HCT116 (cell line): ENCODE measurements around the gene MORN4. TPM values are rescaled to one million over a fixed set of nuclear protein-coding genes. Genes with fewer than 3 reads are reported as not detected.

ENCODE experiments used
- ATAC-seq: fragments of 200-7000 bp; cut with Tn5 transposase; 2 replicates; pipeline ENCODE4 v1.9.1; 2020; ENCODE audit warnings: mild to moderate bottlenecking, moderate library complexity
- BruUV-seq: library from RNA; stranded (reverse); fragments of 400-500 nt; replicated peaks from 2 replicates; lab custom pipeline; 2021; lab: Mats Ljungman, UMichigan
- CTCF ChIA-PET: fragments of 300-600 bp; sonication (Branson Sonifier 250); formaldehyde crosslinking; loops from one replicate; lab custom pipeline; 2021; ENCODE audit warnings: antibody characterized with exemption; lab: Charles Lee
- POLR2A ChIA-PET: fragments of 300-600, 350-600 bp; sonication (Branson Sonifier 250); formaldehyde crosslinking; loops from one replicate; lab custom pipeline; 2021; ENCODE audit warnings: antibody characterized with exemption; lab: Charles Lee
- RAD21 ChIA-PET, 2 experiments: fragments of 300-600 bp; sonication (Branson Sonifier 250); formaldehyde crosslinking; loops; one replicate each; lab custom pipeline; 2023; ENCODE audit warnings: low total read pairs in 2 of 2; ENCODE audit not compliant: uncharacterized antibody in 2 of 2, unreplicated experiment in 2 of 2, low non-redundant PET in 1 of 2; lab: Charles Lee
- DNase-seq: peaks from one replicate; pipeline ENCODE4 v3.0.0-alpha.2; 2010; ENCODE audit warnings: low read depth, low spot score
- H2AFZ ChIP-seq: fragments of 200-600 bp; shearing (Covaris generic), sonication (generic); 2 replicates; pipeline ENCODE4 v1.6.1; 2017; ENCODE audit warnings: low read depth, mixed run types, mixed read lengths, antibody characterized with exemption, low read length; ENCODE audit not compliant: poor library complexity, severe bottlenecking
- H3K27ac ChIP-seq: 2 replicates; pipeline ENCODE4 v1.5.1; 2012; ENCODE audit warnings: low read depth, low read length
- H3K27me3 ChIP-seq: fragments of 200-600 bp; sonication (generic); 2 replicates; pipeline ENCODE4 v1.6.1; 2016; ENCODE audit warnings: mixed run types, low read length, mixed read lengths; ENCODE audit not compliant: insufficient read depth
- H3K36me3 ChIP-seq, 2 experiments: fragments of 200-500 bp in 1 of 2; fragments of 200-600 bp in 1 of 2; sonication (Bioruptor generic) in 1 of 2; sonication (generic) in 1 of 2; 2 replicates each; pipeline versions ENCODE4 v1.5.1 to v1.6.1; 2014 to 2016; ENCODE audit warnings: low read length in 2 of 2, inconsistent platforms in 1 of 2, mixed read lengths in 1 of 2, mixed run types in 1 of 2; ENCODE audit not compliant: insufficient read depth in 2 of 2, control insufficient read depth in 1 of 2
- H3K4me1 ChIP-seq, 2 experiments: fragments of 200-600 bp in 1 of 2; sonication (generic) in 1 of 2; 2 replicates each; pipeline versions ENCODE4 v1.5.1 to v1.6.1; 2012 to 2017; ENCODE audit warnings: low read length in 2 of 2, inconsistent platforms in 1 of 2, mild to moderate bottlenecking in 1 of 2, mixed read lengths in 1 of 2, mixed run types in 1 of 2, moderate library complexity in 1 of 2; ENCODE audit not compliant: insufficient read depth in 2 of 2, control insufficient read depth in 1 of 2
- H3K4me2 ChIP-seq: fragments of 200-600 bp; sonication (generic); 2 replicates; pipeline ENCODE4 v1.6.1; 2017; ENCODE audit warnings: mixed run types, low read length, mixed read lengths
- H3K4me3 ChIP-seq, 2 experiments: fragments of 200-600 bp in 1 of 2; sonication (generic) in 1 of 2; replicated peaks in 1 of 2; 2 replicates each; pipeline ENCODE4 v1.5.1; 2011 to 2016; ENCODE audit warnings: low read length in 2 of 2, control low read depth in 1 of 2, low read depth in 1 of 2, mild to moderate bottlenecking in 1 of 2, mixed read lengths in 1 of 2, mixed run types in 1 of 2
- H3K79me2 ChIP-seq: fragments of 200-600 bp; sonication (generic); 2 replicates; pipeline ENCODE4 v1.6.1; 2017; ENCODE audit warnings: mild to moderate bottlenecking, mixed run types, low read length, moderate library complexity, mixed read lengths; ENCODE audit not compliant: insufficient read depth
- H3K9ac ChIP-seq: fragments of 200-600 bp; sonication (generic); 2 replicates; pipeline ENCODE4 v1.6.1; 2016; ENCODE audit warnings: low read length, mixed read lengths
- H3K9me2 ChIP-seq: fragments of 200-600 bp; sonication (generic), shearing (Covaris generic); 2 replicates; pipeline ENCODE4 v1.6.1; 2017; ENCODE audit warnings: mixed run types, mild to moderate bottlenecking, moderate library complexity; ENCODE audit not compliant: insufficient read depth
- H3K9me3 ChIP-seq, 2 experiments: fragments of 200-500 bp in 1 of 2; fragments of 200-600 bp in 1 of 2; sonication (Bioruptor generic) in 1 of 2; sonication (generic) in 1 of 2; 2 replicates each; pipeline ENCODE4 v1.6.1; 2014 to 2017; ENCODE audit warnings: low read length in 2 of 2, mixed read lengths in 2 of 2, inconsistent platforms in 1 of 2, low read depth in 1 of 2, mild to moderate bottlenecking in 1 of 2, mixed run types in 1 of 2, moderate library complexity in 1 of 2; ENCODE audit not compliant: control insufficient read depth in 1 of 2, insufficient read depth in 1 of 2
- H4K20me1 ChIP-seq: fragments of 200-600 bp; sonication (generic), shearing (Covaris generic); 2 replicates; pipeline ENCODE4 v1.6.1; 2017; ENCODE audit warnings: mixed run types, mild to moderate bottlenecking, moderate library complexity; ENCODE audit not compliant: insufficient read depth
- ATF3 ChIP-seq: IDR thresholded peaks from 2 replicates; pipeline ENCODE4 v1.6.1; 2012
- CEBPB ChIP-seq: IDR thresholded peaks from 2 replicates; pipeline ENCODE4 v1.6.1; 2012; ENCODE audit warnings: low read depth
- EGR1 ChIP-seq: IDR thresholded peaks from 2 replicates; pipeline ENCODE4 v1.6.1; 2012; ENCODE audit warnings: low read depth
- EZH2 ChIP-seq: fragments of 200-600 bp; sonication (generic); IDR thresholded peaks from 2 replicates; pipeline ENCODE4 v1.6.1; 2017; ENCODE audit warnings: antibody characterized with exemption, mixed run types
- EZH2phosphoT487 ChIP-seq: fragments of 200-600 bp; IDR thresholded peaks from 2 replicates; pipeline ENCODE4 v1.6.1; 2018; ENCODE audit warnings: antibody characterized with exemption, borderline replicate concordance
- FOSL1 ChIP-seq: IDR thresholded peaks from 2 replicates; pipeline ENCODE4 v1.6.1; 2012; ENCODE audit warnings: low read depth
- POLR2A ChIP-seq: IDR thresholded peaks from 2 replicates; pipeline ENCODE4 v1.7.0; 2011; ENCODE audit warnings: borderline replicate concordance; ENCODE audit not compliant: insufficient read depth, insufficient read length; ENCODE audit errors: extremely low read depth
- POLR2AphosphoS5 ChIP-seq: IDR thresholded peaks from 2 replicates; pipeline ENCODE4 v1.6.1; 2011; ENCODE audit warnings: mild to moderate bottlenecking, low read depth, low read length, moderate library complexity
- REST ChIP-seq: IDR thresholded peaks from 2 replicates; pipeline ENCODE4 v1.6.1; 2012; ENCODE audit warnings: low read depth
- SIN3A ChIP-seq: IDR thresholded peaks from 2 replicates; pipeline ENCODE4 v1.6.1; 2012; ENCODE audit warnings: low read depth
- SP1 ChIP-seq: IDR thresholded peaks from 2 replicates; pipeline ENCODE4 v1.6.1; 2012; ENCODE audit warnings: low read depth
- SRF ChIP-seq: IDR thresholded peaks from 2 replicates; pipeline ENCODE4 v1.6.1; 2012; ENCODE audit warnings: low read depth
- YY1 ChIP-seq: IDR thresholded peaks from 2 replicates; pipeline ENCODE4 v1.6.1; 2011; ENCODE audit warnings: low read length, low read depth, moderate library complexity, mild to moderate bottlenecking; ENCODE audit not compliant: insufficient replicate concordance; ENCODE audit errors: extremely low read depth
- ZFX ChIP-seq: fragments of 450-650 bp; IDR thresholded peaks from 2 replicates; pipeline ENCODE4 v1.6.1; 2017
- ZNF274 ChIP-seq: fragments of 200-500 bp; sonication (Bioruptor generic); IDR thresholded peaks from 2 replicates; pipeline ENCODE4 v1.6.1; 2014; ENCODE audit warnings: mild to moderate bottlenecking, low read depth, low read length, inconsistent platforms
- intact Hi-C: fragments of 100-400 bp; cut with micrococcal nuclease; formaldehyde crosslinking; loops from 2 replicates; pipeline ENCODE4 v1.10.0; 2022
- total RNA-seq: library from RNA; stranded (reverse); gene quantifications from one replicate; pipeline ENCODE4 v1.2.1, GENCODE V29; 2021; ENCODE audit not compliant: unreplicated experiment
- TF ChIP-seq, protein P1 (sequence below), 3 experiments: fragments of 200-600 bp in 1 of 3; sonication (generic) in 1 of 3; IDR thresholded peaks in 2 of 3; conservative IDR thresholded peaks in 1 of 3; 2 replicates each; pipeline ENCODE4 v1.5.1; 2012 to 2017; ENCODE audit warnings: low read depth in 2 of 3, low read length in 2 of 3, antibody characterized with exemption in 1 of 3, borderline replicate concordance in 1 of 3, control low read depth in 1 of 3, mild to moderate bottlenecking in 1 of 3, mixed read lengths in 1 of 3, mixed run types in 1 of 3, moderate library complexity in 1 of 3; ENCODE audit not compliant: insufficient read depth in 1 of 3
- TF ChIP-seq, protein P2 (sequence below): IDR thresholded peaks from 2 replicates; pipeline ENCODE4 v1.6.1; 2011; ENCODE audit warnings: mild to moderate bottlenecking, low read length, moderate library complexity; ENCODE audit not compliant: insufficient replicate concordance; ENCODE audit errors: extremely low read depth
- TF ChIP-seq, protein P3 (sequence below): IDR thresholded peaks from 2 replicates; pipeline ENCODE4 v1.6.1; 2012

The MORN4 gene
- total RNA-seq, 1 experiment from 2014 or later: 8.0 TPM

GRCh38 chr10:97590082-97590747, 43.1 kb downstream of the MORN4 start (continued):
- no peak for TF ChIP-seq SRF

DNA sequence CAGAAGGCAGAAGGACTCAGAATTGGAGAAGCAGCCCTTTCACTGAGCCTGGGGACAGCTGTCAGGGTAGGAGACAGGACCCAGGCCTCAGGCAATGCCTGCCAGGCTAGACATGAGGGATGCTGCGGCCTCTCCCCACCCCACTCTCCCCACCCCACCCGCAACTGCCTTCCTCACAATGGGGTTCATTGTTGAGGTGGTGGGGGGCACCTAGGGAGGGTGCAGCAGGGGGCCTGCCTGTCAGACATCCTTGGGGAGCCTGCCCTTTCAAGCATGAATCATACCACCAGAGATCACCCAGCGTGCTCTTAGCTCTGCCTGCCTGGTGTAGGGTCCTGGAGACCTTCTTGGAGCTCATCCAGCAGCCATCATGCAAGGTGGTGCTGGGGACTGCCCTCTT, 43.8 kb downstream of the MORN4 start, which contains the start of gene C10orf62:
Gene C10orf62, plus strand, starts transcription at position 243 of the 400 bp plus-strand sequence. CDS start 177 bp downstream, outside the sequence.
- H3K36me3 ChIP-seq: no peaks in the 10 kb centered on the region
- H3K27me3 ChIP-seq: no peaks in the 10 kb centered on the region
- no peak within 1 kb of the TSS for H3K4me3 ChIP-seq
- ATAC-seq: no peak
- H3K4me1 ChIP-seq: peaks cover 5 to 9% of the 10 kb centered on the region in 2 experiments
- DNase-seq: no peak
- H3K9me2 ChIP-seq: no peaks in the 10 kb centered on the region
- H4K20me1 ChIP-seq: no peaks in the 10 kb centered on the region
- no peak within 1 kb of the TSS for H3K4me2 ChIP-seq
- no peak within 1 kb of the TSS for H2AFZ ChIP-seq
- ChIA-PET RAD21 (interaction anchor here in 1 of 2 experiments (0.7 kb wide), 1 partner anchor 22 kb away, joined by 3 read pairs; no protein-coding TSS in a partner anchor), CTCF (no interaction called here), POLR2A (no interaction called here)
- no TSS peak for BruUV-seq
- intact Hi-C loops: no loop called here
- no peak within 1 kb of the TSS for H3K27ac ChIP-seq
- no peaks in the 10 kb centered on the region for H3K79me2 ChIP-seq
- H3K9me3 ChIP-seq: no peaks in the 10 kb centered on the region
- H3K9ac ChIP-seq: no peak within 1 kb of the TSS
- no peak for TF ChIP-seq ZFX
- TF ChIP-seq SP1: no peak
- no peak for TF ChIP-seq SIN3A
- no peak for TF ChIP-seq YY1
- TF ChIP-seq, protein P1, sequence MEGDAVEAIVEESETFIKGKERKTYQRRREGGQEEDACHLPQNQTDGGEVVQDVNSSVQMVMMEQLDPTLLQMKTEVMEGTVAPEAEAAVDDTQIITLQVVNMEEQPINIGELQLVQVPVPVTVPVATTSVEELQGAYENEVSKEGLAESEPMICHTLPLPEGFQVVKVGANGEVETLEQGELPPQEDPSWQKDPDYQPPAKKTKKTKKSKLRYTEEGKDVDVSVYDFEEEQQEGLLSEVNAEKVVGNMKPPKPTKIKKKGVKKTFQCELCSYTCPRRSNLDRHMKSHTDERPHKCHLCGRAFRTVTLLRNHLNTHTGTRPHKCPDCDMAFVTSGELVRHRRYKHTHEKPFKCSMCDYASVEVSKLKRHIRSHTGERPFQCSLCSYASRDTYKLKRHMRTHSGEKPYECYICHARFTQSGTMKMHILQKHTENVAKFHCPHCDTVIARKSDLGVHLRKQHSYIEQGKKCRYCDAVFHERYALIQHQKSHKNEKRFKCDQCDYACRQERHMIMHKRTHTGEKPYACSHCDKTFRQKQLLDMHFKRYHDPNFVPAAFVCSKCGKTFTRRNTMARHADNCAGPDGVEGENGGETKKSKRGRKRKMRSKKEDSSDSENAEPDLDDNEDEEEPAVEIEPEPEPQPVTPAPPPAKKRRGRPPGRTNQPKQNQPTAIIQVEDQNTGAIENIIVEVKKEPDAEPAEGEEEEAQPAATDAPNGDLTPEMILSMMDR (IDR thresholded peaks at IDR 0.05 in 2 of 3, conservative IDR thresholded peaks at IDR 0.05 in 1 of 3; ENCODE audit: borderline replicate concordance in 1 of 3, insufficient read depth in 1 of 3, low read depth in 2 of 3, low read length in 2 of 3): no peak
- TF ChIP-seq, protein P2, sequence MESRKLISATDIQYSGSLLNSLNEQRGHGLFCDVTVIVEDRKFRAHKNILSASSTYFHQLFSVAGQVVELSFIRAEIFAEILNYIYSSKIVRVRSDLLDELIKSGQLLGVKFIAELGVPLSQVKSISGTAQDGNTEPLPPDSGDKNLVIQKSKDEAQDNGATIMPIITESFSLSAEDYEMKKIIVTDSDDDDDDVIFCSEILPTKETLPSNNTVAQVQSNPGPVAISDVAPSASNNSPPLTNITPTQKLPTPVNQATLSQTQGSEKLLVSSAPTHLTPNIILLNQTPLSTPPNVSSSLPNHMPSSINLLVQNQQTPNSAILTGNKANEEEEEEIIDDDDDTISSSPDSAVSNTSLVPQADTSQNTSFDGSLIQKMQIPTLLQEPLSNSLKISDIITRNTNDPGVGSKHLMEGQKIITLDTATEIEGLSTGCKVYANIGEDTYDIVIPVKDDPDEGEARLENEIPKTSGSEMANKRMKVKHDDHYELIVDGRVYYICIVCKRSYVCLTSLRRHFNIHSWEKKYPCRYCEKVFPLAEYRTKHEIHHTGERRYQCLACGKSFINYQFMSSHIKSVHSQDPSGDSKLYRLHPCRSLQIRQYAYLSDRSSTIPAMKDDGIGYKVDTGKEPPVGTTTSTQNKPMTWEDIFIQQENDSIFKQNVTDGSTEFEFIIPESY: no peak
- TF ChIP-seq EGR1: no peak
- no peak for TF ChIP-seq ATF3
- TF ChIP-seq POLR2A: no peak
- TF ChIP-seq, protein P3, sequence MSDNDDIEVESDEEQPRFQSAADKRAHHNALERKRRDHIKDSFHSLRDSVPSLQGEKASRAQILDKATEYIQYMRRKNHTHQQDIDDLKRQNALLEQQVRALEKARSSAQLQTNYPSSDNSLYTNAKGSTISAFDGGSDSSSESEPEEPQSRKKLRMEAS: no peak
- no peak for TF ChIP-seq CEBPB
- no peak for TF ChIP-seq POLR2AphosphoS5
- no peak for TF ChIP-seq ZNF274
- TF ChIP-seq SRF: no peak
- no peak for TF ChIP-seq REST
- TF ChIP-seq FOSL1: no peak
- TF ChIP-seq EZH2phosphoT487: no peak
- TF ChIP-seq EZH2: no peak
